T-helper 1 cell (primary cell): Measurements from ENCODE around the gene CASK.
"Not testable (repeated sequence)": the region's sequence is repeated elsewhere in the genome, so short reads cannot be mapped to it uniquely, and the experiment has no call there.

Experiments used
- DNase-seq, 5 donors: peaks; one replicate each; pipeline ENCODE4 v3.0.0-alpha.2; 2012 to 2020

CASK gene

DNA sequence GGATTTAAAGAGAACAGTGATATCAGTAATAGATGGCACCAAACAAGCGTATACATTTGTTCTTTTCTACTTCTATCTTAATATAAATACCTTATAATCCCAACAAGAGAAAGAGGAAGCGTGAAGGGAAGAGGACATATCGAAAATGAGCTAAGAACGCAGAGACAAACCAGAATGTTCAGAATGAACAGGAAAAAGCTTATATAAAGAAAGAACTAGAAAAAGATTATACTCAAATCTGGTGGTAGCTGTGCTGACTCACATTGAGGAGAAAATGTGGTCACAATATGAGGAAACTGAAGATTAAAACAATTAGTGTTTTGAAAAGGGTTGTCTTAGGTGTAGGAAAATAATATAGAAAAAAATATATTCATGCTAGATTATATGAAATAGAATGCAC is 236.6 kb downstream of the CASK start:
- DNase-seq: no peak

DNA sequence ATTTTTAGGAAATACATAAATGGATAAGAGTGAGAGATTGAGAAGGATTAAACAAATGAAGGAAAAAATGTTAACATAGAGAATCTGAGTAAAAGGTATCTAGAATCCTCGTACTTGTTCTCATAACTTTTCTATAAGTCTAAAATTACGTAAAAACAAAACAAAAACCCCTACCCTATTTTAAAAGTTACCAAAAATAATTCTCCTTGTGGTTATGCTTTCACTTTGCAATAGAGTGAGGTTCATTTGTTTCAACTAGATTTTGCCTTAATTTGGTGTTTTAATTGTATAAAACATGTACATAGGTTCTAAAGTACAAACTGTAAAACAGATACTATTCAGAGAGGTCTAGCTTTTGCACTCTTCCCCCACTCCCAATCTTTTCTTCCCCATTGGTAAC is 238.4 kb downstream of the CASK start:
- no peak for DNase-seq

DNA sequence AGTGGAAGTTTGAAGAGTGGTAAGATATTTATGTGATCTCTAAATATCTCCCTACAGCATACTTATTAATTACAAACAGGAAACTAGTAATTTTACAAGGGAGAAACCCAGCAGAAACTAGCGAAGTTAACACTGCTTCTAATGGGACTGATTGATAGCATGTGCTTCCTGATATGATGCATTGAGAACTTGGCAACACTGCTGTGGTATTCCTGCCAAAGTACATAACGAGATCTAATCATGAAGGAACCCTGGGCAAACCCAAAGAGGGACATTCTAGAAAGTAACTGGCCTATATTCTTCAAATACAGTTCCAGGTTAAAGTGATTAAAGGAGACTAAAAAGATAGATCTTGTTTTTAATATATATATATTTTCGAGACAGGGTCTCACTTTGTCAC is 239.2 kb downstream of the CASK start:
- no peak for DNase-seq

DNA sequence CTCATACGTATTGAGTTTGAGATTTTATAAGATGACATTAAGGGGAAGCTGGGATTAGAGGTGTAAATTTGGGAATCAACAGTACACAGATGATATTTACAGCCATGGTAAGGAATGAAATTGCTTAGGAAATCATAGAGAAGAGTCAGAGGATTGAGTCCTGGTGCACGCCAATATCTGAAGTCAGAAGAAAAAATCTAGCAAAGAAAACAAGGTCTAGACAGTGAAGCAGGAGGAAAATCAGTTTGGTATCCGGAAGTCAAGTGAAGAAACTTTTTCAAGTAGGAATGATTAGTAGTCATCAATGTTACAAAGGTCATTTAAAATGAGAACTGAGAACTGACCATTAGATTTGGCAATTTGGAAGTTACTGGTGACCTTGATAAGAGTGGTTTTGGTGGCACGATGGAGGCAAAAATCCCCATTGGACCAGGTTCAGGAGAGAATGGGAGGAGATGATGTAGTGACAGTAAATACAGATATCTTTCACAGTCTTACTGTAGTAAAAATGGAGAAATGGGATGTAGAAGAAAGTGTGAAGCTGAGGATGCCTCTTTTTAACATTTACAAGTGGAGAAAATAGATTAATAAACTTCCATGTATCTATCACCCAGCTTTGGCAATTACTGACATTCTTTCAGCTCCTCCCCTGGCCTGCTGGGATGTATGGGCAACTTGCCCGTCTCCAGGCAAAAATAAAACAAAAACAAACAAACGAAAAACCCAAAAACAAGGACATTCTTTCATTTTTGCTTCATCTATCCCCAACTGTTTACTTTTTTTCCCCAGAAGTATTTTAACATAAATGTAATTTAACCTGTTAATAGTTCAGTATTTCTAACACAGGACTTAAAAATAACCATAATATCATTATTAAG is 245.9 kb downstream of the CASK start:
- no peak for DNase-seq

DNA sequence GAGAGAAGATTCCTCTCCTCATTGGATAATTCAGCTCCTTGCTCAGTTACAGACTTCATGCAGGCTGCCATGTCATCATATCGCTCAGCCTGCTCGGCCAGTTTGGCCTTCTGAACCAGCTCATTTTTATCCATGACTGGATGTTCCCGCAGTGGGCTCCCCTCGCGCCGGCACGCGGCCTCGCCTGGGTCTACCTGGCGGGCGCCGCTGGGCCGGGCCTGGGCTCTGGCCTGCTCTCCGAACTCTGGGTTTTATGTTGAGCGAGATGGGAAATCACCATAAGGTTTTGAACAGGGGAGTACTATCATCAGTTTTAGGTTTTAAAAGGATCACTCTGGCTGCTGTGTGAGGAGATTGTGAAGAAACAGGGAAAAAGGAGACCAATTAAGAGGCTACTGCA is 247.0 kb downstream of the CASK start:
- DNase-seq: not testable (repeated sequence)

DNA sequence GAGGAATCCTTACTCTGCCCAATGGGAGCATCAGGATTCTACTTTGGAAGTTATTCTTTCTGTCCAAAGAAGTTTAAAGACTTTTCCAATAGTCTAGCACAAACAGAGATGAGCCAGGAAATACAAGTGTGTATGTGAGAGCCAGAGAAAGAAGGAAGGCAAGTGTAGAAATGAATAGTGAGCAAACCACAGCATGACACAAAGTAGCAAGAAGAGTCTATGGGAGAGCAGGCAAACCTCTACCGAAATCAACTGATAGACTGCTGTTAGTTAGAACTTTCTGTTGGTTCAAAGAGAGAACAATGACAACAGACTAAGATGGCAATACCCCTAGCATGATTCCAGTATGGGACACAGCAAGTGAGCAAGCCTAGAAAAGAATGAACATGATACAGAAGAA is 250.7 kb downstream of the CASK start:
- no peak for DNase-seq

DNA sequence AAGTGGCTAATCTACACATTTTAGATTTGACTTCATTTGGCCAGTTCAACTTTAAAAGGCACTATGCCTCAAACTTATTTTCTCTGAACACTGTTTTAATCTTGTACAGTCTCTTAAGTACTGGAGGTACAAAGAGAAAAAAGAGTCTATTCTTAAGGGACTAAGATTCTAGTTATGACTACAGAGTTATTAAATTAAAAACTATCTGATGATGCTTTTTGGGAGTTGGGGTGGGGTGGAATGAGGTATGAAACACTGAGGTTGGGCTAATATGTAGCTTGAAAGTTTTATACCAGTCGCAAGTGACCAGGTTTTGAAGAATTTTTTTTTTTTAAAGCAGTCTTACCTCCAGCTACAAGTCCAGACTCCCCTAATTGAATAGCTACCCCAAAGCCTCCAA is 252.3 kb downstream of the CASK start:
- DNase-seq: no peak

DNA sequence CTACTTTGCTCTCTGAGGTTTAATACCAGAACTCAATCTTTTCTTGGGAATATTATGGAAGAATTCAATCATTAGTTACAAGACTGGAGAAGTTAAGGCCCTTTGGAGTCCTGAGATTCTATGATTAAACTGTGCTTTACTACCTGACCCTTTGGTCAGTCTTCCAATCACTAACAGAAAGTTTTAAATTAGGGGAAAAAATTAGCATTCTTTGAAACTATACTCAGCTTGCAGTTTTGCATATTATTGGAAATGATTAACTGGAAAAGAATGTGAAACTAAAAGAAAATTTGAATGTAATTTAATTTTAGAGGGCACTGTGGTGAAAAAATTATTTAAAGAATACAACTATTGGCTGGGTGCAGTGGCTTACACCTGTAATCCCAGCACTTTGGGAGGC is 253.2 kb downstream of the CASK start:
- no peak for DNase-seq

DNA sequence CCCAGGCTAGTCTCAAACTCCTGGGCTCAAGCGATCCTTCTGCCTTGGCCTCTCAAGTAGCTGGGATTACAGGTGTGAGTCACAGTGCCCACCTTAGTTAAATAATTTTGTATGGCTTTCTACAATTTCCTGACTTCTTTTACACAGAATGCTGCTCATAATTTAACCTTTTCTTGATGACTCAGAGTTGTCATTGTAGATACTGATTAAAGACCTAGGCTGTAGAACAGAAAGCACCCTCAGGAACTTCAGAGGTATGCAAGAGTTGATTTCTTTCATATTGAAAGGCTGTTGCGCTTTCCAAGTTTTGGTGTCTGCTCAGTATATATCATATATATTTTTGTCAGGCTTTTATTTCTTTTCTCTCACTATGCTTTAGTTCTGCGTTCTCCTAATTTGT is 255.7 kb downstream of the CASK start:
- DNase-seq: peak in 1 of 5 donors; percentile 17

DNA sequence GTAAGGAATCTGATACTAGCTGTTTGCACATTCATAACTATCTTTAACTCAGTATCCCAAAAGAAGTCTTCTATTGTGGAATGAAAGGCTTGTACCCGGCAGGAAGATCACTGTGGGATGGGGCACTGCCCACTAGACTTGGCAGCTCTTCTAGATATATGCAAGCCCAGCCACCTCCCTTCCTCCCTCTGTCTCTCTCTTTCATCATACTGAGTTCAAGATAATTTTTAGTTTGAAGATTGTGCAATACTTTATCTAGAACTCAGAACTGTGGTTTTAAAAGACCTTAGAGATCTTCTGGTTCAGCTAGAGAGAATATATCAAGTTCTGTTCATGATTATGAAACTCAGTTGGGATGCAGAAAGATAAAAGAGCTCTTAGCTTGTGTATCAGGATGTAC is 257.1 kb downstream of the CASK start:
- peak in 1 of 5 donors; percentile 56 for DNase-seq

DNA sequence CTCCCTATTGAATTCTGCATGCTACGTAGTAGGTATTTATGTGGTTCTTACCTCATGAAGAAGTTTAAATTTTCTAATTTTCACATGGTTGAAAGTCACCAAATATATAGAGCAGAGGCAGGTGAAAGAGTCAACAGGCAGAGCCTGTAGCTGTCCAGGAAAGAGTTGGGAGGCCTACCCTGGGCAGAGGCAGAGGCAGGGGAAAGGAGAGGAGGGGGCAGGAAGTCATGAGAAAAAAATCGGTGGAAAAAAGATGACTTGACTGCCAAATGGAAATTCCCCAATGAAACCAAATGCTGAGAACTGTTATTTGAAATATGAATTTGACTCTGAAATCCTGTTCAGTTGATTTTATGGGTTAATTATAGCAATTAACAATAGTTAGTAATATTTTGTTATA is 257.7 kb downstream of the CASK start:
- no peak for DNase-seq

DNA sequence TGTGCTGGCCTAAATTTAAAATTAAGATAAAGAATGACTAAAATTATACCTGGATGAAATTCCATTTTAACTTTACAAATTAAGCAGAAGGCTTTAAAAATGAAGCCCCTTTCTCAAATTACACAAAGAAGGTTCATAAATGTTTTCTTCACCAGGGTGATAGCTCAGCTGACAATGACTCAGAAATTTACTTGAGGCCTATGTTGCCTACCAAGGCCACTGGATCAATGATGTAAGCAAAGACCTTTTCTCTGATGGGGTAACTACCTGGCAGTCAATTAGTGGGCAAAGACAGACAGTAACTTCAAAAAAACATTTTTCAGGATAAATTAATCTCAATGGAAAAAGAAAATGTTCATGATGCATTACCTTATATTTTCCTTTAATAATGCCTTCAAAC is 258.4 kb downstream of the CASK start:
- peak in 1 of 5 donors; percentile 12 for DNase-seq

DNA sequence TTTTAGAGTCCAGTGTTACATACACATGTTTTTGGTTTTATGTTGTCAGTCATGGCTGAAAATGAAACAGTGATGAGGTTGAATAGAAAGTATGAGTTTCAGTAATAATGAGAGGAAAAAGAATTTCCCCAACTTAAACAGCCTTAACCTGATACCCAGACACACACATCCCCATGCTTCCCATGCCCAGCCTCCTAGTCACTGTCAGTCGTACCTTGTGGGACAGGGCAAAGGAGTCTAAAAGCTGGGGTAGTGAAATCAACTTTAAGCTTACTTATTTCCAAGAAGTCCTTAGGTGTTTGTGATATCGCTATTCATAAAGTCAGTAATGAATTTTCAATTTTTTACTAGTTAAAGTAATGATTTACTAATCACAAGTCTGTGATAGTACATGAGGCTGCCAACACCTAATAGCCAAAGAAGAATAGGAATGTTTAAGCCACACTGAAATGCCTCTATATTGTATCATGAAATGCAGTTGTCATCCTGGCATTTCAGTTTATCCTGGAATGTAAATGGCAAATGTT is 258.9 kb downstream of the CASK start:
- peak in 1 of 5 donors; percentile 15 for DNase-seq

DNA sequence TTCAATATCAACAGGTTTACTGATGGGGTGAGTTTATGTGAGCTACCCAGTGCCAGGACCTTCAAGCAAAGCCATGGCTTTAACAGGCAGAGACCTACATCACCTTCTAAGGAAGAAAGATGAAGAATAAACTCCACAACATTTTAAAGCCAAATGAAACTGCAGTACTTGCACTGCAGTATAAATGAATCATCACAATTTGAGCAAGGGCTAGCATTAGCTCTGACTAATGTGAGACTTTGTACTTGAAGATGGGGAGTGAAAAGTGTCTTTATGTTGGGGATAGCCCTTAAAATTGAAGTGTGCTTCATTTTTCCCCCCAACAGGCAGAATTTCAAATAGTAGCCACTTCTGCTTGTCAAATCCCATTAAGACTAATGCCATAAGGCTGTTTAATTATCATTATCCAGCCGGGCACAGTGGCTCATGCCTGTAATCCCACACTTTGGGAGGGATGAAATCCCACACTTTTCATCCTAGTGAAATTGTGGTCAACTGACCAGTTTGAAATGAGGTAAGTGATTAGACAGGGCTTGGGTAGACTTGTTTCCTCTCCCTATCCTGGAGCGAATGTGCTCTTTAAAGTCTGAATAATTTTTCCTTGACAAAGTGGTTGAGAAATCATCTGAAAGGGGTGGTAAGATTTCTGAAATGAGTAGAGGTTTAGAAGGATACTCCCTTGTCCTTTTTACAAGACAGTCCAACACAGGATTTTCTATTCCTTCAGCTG is 261.8 kb downstream of the CASK start:
- DNase-seq: no peak

DNA sequence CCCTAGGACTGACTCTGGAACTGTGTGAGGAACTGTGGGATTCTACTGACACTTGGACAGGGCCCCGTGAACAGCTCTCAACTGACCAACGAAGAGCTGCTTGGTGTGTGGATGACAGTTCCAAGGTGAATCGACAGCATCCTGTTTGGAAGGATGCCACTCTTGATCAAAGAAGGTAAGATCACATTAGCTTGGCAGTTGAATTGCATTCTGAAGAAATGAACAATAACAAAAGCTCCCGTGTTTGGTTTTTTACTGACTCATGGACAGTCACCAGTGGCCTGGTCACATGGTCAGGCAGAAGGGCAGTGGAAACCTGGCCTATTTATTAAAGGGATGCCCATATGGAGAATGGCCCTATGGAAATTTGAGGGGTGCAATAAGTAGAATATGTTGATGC is 267.7 kb downstream of the CASK start:
- DNase-seq: no peak

DNA sequence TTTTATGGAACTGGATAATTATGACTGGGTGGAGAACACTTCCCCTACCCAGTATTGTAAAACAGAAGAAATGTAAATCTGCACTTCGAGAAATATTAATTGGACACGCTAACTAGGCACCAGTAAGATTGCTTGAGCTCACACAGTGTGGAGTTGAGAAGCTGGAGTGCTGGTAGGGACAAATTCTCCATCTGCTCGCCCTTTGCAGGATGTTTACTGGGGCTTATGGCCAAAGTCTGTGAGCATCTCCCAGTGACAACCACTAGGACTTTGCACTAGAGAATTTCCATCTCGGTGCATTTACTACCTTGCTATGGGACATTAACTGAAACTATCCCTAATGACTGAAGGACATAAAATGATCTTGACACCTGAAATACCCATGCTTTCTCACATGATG is 268.3 kb downstream of the CASK start:
- no peak for DNase-seq

DNA sequence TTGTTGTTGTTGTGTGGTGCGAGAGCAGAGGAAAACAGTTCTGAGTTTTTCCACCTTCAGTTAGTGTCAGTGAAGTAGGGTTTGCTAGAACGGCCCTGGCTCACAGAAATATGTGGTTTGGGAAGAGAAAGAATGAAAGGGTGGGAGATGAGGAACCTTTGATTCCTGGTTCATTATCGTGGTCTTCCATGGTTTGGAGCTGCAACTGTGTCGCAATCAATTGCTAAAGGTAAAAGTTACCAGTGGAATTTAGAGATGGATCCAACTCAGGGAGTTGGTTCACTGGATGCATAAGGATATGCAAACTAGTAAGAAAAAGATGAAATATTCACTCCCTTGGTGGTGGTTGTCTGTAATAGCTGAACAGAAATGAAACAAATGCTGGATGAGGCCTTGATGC is 270.2 kb downstream of the CASK start:
- DNase-seq: no peak

DNA sequence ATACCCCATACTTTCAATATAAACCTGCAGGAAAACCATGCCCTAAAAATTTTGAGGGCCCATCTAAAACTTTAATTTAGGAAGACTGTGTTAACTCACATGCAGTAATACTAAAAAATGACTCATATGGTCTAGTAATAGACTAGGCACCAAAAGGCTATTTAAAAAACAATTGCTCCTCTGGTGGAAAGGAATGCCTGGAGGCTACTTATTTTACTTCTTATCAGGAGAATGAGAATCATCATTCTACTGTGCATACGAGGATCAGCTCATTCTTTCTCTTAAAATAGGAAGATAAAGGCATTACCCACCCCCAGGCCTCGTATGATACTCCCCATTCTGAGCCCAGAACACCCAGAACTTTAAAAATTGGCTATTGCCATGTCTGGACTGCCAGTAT is 277.2 kb downstream of the CASK start:
- DNase-seq: not testable (repeated sequence)

DNA sequence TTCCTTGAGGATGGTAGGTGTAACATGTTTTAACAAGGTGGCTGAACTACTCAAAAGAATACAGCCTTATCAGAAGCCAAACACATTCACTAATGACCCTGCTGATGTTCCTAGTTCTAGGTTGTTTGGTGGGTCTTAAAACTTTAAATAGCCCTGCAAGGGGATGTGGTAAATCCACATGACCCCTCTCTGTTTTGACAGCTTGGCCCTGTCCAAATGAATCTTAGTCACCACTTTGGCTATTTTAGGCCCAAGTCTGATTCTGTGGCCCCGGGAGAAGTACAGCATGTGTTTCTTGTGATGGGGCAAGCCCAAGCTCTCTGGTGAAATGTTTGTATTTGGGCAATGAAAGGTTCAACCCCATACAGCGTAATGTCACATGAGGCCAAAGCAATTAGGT is 289.1 kb downstream of the CASK start:
- no peak for DNase-seq

DNA sequence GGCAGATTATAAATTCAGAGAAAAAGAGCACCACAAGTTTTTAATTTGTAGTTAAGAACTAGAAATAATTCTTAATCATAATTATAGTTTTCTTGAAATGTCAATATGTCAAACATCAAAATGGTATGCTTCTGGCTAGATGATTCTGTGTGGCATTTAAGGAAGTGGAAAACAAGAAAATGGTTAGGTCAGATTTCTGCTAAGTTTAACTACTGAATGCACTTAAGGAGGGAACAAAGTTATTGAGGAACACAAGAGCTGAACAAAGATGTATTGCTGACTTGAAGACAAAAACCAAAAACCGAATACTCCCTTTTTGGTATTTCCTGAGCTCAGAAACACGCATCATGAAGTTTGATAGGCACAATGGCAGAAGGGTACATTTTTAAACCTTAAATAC is 293.3 kb downstream of the CASK start:
- no peak for DNase-seq

DNA sequence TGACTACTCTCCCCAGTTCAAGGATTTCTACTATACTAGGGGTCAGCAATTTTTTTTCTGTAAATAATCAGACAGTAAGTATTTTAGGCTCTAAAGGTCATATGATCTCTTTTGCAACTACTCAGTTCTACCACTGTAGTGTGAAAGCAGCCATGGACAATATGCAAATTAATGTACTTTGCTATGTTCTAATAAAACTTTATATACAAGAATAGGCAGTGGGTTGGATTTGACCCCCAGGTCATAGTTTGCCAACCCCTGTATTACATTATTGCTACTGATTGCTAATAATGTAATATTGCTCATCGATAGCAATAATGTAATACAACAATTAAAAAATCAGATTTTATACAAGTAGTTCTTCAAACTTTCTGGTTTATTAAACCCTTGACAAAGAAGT is 293.8 kb downstream of the CASK start:
- DNase-seq: no peak

DNA sequence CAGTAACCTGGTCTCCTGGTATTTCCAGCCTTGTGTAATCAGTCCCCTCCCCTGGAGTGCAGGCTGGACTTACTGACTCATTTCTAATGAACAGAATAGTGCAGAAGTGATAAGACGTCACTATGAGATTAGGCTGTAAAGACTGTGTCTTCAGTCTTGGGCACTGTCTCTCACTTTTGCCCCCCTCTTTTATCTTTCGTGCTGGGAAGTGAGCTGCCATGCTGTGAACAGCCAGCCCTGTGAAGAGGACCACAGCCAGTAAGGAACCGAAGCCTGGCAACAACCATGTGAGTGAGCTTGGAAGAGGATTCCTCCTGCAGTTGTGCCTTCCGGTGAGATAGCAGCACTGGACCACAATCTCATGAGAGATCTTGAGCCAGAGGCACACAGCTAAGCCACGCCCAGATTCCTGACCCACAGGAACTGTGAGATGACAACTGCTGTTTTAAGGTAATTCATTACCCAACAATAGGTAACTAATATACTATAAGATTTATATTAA is 302.1 kb downstream of the CASK start:
- DNase-seq: no peak

DNA sequence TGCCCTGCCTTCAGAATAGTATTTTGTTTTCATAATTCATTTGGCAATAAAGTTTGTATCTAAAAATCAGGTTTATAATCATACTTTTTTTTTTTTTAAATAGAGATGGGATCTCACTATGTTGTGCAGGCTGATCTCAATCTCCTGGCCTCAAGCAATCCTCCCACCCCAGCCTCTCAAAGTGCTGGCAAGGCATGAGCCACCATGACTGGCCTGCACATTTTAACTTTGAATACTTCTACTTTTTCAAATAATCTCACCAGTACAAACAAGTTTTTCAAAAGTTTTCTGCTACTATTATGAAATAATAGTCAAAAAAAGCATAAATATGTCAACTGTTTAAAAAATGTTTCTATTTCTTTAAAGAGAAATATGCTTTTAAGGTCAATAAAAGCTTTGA is 304.1 kb downstream of the CASK start:
- no peak for DNase-seq

DNA sequence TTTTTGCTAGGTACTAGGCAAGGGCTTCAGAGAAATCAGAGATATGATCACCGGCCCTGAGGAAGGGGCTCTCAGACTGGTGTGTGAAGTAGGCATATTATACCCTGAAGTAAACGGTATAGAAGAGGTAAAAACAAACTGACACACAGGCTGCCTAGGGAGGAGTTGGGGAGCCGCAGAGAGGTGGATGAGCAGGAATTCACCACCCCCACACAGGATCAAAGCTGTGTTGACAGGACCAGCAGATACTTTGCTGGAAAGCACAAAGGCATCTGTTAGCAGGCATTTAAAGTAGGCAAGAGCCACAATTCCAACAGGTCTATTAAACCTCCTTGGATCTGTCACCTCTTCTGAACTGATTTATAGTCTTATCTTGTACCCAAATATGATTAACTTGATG is 306.4 kb downstream of the CASK start:
- no peak for DNase-seq
